Measurements from ENCODE around the gene SERPINB12. TPM values are rescaled to one million over a fixed set of nuclear protein-coding genes. Genes with fewer than 3 reads are reported as not detected.

Gene SERPINB12
- total RNA-seq, 1 donor from 2014 or later, result not detected

DNA sequence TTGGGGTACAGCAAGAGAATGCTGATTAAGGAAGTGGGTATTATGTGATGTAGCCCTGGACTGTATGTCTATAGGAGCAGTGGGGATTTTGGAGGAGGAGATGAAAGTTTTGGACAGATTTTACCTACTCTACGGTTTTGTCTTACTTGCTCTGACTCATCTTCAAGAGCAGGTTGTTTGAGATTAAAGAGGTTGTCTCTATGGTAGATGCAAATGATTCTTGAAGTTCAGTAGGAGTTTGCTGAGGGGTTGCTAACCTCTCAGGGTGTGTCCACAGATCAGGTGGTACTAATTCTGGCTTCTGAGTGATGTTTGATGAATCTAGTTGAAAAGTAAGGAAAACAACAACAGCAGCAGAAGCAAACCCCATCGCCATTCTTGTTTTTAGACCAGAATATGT is 9.7 kb upstream of the SERPINB12 start:
- Mint-ChIP-seq H3K4me1 (peaks cover 5% of the 10 kb centered on the region), H3K4me3 (no peak overlapping the region), H3K27ac (ENCODE audit: unreplicated experiment) (no peak overlapping the region), H3K36me3 (ENCODE audit: low read depth) (no peaks in the 10 kb centered on the region), H3K27me3 (ENCODE audit: low read depth) (no peaks in the 10 kb centered on the region), H3K9me3 (peaks cover 3% of the 10 kb centered on the region)
- DNase-seq (ENCODE audit: low read depth, low spot score), result no peak
- TF ChIP-seq, protein P1, sequence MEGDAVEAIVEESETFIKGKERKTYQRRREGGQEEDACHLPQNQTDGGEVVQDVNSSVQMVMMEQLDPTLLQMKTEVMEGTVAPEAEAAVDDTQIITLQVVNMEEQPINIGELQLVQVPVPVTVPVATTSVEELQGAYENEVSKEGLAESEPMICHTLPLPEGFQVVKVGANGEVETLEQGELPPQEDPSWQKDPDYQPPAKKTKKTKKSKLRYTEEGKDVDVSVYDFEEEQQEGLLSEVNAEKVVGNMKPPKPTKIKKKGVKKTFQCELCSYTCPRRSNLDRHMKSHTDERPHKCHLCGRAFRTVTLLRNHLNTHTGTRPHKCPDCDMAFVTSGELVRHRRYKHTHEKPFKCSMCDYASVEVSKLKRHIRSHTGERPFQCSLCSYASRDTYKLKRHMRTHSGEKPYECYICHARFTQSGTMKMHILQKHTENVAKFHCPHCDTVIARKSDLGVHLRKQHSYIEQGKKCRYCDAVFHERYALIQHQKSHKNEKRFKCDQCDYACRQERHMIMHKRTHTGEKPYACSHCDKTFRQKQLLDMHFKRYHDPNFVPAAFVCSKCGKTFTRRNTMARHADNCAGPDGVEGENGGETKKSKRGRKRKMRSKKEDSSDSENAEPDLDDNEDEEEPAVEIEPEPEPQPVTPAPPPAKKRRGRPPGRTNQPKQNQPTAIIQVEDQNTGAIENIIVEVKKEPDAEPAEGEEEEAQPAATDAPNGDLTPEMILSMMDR (conservative IDR thresholded peaks at IDR 0.05), result no peak

DNA sequence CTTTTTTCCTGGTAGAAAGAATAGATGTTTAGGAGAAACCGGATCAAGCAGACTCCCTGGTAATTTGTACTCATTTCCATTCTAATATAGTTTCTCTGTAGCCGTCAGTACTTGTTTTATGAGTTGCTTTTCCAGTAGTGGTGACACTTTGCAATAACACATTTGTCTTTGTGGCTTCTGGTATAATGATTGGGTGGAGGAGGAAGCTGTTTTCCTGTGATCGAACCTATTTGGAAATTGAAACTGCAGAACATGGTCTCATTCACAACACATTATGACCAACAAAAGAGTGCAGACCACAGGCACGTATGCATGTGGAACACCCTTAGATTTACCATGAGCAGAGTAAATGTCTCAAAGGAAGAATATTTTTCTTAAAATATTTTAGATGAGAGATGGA is 7.6 kb upstream of the SERPINB12 start:
- Mint-ChIP-seq H3K27me3 (ENCODE audit: low read depth) (no peaks in the 10 kb centered on the region), H3K36me3 (ENCODE audit: low read depth) (no peaks in the 10 kb centered on the region), H3K4me1 (peaks cover 8% of the 10 kb centered on the region), H3K4me3 (no peak overlapping the region), H3K9me3 (peaks cover 3% of the 10 kb centered on the region), H3K27ac (ENCODE audit: unreplicated experiment) (no peak overlapping the region)
- TF ChIP-seq, protein P1 (conservative IDR thresholded peaks at IDR 0.05), result no peak
- DNase-seq (ENCODE audit: low read depth, low spot score), result no peak

DNA sequence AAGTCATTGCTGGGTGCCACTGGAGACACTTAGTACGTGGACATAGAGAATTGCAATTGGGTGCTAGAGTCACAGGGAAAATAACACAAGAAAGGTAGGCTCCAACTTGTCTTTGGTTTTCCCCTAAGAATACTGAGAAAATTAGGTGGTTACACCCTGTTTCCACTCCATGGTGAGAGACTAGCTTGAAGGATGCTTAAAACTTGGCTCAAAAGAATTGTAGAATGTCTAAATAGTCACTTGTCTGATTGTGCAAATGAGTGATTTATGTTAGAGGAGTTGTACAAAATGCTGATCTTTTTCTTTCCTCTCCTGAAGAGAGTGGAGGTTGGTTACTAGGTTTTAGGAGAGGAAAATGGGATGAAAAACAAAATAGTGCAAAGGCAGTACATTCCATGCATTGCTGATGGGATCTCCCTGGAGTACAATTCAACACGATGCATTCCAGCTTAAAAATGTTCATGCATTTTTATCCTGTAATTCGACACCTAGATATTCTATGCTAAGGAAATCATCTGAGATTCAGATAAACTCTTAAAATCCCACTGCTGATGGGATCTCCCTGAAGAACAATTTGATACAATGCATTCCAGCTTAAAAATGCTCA is 2.2 kb upstream of the SERPINB12 start:
- Mint-ChIP-seq H3K27ac (ENCODE audit: unreplicated experiment) (peak overlapping the region; percentile 63), H3K36me3 (ENCODE audit: low read depth) (no peaks in the 10 kb centered on the region), H3K9me3 (peaks cover 3% of the 10 kb centered on the region), H3K4me3 (no peak overlapping the region), H3K27me3 (ENCODE audit: low read depth) (no peaks in the 10 kb centered on the region), H3K4me1 (peaks cover 22% of the 10 kb centered on the region)
- DNase-seq (ENCODE audit: low read depth, low spot score), result no peak
- TF ChIP-seq, protein P1 (conservative IDR thresholded peaks at IDR 0.05), result no peak

DNA sequence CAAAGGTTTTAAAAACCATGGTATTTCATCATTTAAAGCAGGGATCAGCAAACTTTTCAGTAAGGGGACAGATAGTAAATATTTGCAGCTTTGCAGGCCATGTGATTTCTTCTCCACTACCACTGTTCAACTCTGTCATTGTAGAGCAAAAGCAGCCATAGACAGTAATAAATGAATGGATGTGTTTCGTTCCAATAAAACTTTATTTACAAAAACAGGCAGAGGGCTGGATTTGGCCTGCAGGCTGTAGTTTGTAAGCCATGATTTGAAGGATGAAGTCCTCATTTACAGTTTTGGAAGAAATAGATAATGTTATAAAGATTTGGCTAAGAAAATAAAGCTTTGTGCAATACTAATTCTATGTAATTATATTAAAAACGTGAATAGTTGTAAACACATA is 1.8 kb downstream of the SERPINB12 start:
- DNase-seq (ENCODE audit: low read depth, low spot score), result no peak
- Mint-ChIP-seq H3K27ac (ENCODE audit: unreplicated experiment) (no peak overlapping the region), H3K4me3 (no peak overlapping the region), H3K36me3 (ENCODE audit: low read depth) (no peaks in the 10 kb centered on the region), H3K4me1 (peaks cover 23% of the 10 kb centered on the region), H3K27me3 (ENCODE audit: low read depth) (no peaks in the 10 kb centered on the region), H3K9me3 (no peaks in the 10 kb centered on the region)
- TF ChIP-seq, protein P1 (conservative IDR thresholded peaks at IDR 0.05), result no peak

- H3K36me3 Mint-ChIP-seq (ENCODE audit: low read depth), result no peaks in the 10 kb centered on the region
- no peaks in the 10 kb centered on the region for H3K27me3 Mint-ChIP-seq (ENCODE audit: low read depth)
- no peak overlapping the region for H3K4me3 Mint-ChIP-seq
- DNase-seq (ENCODE audit: low read depth, low spot score), result no peak
- no peaks in the 10 kb centered on the region for H3K9me3 Mint-ChIP-seq
- no peak overlapping the region for H3K27ac Mint-ChIP-seq (ENCODE audit: unreplicated experiment)
- TF ChIP-seq, protein P1 (conservative IDR thresholded peaks at IDR 0.05), result no peak
- peaks cover 22% of the 10 kb centered on the region for H3K4me1 Mint-ChIP-seq
These were observed 2.8 kb downstream of the SERPINB12 start for GRCh38 chr18:63545000-63545399.

All from neural crest cell (in vitro differentiated cells).